Dedifferentiated amniotic fluid mesenchymal stem cell (primary cell): Measurements from ENCODE around the gene TMEM132E.

ENCODE experiments used
- DNase-seq: peaks from one replicate; pipeline ENCODE4 v3.0.0-alpha.2; 2016; ENCODE audit errors: extremely low spot score

TMEM132E gene

DNA sequence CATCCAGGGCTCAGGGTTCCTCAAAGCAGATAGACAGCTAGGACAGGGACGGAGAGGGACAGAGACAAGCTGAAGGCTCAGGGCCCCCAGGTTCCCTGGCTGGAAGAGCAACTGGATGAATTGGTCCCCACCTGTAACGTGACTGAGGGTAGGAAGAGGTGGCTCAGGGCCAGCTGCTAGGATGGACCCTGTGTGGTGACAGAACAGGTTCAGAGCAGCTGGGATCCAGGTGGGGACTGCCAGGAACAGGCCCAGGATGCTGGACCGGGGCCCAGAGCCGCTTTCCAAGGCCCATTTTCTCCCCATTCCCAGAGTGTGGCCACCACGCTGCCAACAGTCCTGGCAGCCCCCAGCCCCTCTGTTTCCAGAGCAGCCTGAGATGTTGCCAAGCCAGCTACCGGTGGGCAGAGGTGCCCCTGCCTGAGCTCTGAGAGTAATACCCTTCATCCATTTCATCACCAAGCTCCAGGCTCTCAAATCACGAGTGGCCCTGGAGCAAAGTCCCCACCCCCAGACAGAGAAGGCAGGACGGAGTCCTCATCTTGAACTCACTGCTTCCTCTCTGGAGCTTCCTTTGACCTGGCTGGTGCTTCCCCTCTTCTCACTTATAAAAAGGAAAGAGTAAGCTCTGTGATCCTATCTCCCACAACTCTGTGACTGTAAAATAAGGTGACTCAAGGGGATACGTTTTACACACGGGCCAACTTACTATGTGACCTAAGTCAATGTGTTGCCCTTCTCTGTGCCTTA, 79.6 kb downstream of the TMEM132E start:
- DNase-seq, result no peak

GRCh38 chr17:34663714-34664113, 84.3 kb downstream of the TMEM132E start:
- no peak for DNase-seq

DNA sequence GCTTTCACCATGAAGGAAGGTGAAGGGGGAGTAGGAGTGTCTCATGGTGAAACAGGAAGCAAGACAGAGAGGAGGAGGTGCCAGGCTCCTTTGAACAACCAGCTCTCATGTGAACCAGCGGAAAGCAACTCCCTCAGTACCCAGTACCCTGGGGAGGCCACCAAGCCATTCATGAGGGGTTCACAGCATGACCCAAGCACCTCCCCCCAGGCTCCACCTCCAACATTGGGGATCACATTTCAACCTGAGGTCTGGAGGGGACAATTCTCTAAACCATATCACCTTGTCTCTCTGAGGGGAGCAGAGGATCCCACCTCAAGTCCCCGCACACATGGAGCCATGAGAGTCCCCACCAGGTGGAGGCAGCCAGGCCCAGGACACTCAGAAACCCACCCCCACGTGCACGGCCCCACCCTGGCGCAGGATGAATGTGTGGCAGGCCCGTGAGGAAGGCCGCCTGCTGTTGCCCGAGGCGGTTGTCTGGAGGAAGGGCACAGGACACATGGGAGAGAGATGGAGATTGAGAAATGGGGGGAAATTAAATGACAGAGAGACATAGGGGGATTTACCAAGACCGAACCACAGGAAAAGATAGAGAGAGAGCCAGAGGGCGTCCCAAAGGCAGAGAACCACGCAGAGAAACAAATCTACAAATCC, 85.9 kb downstream of the TMEM132E start:
- DNase-seq, result no peak

DNA sequence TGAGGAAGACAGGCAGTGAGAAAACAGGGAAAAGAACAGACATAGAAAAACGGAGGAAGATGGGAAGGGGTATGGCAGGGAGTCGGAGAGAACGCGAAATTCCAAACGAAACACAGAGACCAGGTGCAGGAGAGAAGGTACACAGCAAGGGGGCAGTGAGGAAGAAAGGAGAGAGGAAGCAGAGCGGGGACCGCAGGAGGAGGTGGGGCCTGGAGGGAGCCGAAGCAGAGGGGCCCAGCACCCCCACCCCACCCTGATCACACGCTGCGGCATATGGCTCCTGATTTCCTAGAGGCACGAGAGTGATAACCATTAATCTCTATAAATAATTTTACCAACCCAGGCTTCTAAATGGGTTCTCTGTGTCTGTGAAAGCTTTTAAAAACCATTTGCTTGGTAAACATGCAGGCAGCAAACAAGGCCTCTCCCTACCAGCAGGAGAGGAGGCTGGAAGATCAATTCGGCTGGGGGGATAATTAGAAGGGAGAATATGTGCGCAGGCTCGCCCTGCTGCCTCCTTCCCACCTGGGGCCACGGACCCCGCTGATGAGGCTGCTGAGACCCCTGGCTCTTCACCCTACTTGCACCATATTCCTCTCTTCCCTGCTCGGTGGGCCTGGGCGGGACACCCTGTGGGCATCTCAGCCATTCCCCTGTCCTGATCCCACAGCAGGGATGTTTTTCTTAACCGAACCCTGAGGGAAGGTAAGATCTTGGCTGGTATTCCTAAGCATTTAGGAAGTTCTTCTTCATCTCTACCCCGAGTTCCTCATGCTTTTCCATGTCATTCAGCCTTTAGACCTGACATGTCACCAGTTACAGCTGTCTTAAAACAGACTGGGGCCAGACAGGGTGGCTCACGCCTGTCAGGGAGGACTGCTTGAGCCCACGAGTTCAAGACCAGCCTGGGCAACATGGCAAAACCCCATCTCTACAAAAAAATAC, 86.7 kb downstream of the TMEM132E start:
- no peak for DNase-seq

GRCh38 chr17:34667656-34668055, 88.3 kb downstream of the TMEM132E start:
- DNase-seq, result no peak

- no peak for DNase-seq
Measured at GRCh38 chr17:34668206-34668605, 88.8 kb downstream of the TMEM132E start.

- DNase-seq, result no peak
Measured at GRCh38 chr17:34669511-34669910, 90.1 kb downstream of the TMEM132E start.

DNA sequence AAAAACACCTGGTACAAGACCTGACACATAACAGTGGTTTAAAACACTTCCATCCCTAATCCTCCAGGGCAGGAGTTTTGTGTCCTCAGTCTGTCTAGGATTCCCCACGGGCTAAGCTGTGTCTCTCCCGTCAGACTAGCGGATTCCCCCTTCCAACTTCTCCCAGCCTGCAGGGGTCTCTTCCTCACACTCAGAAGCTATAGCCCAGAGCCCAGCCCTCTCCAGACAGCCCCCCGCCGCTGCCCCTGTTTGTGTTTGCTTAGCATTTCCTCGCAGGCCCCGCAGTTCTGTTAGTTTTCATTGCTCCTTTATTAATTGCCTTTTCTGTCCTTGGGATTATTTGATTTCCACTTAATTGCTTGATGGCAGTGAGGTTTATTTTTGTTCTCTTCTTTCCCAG, 91.2 kb downstream of the TMEM132E start:
- no peak for DNase-seq

DNA sequence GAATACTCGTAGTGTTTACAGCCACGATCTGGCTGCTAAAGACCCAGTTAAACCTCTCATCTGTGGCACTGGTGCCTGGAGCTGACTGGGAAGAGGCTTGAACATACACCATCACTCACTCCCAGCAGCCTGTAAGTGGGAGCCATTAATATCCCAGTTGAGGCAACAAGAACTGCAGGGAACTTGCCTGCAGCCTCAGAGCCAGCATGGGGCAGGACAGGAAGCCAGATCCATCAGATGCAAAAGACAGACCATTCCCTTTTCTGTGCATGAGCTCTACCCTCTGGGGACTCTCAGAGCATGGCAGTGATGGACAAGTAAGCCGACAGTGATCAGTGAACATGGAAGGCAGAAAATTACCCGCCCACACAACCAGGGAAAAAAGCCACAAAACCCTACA, 91.8 kb downstream of the TMEM132E start:
- DNase-seq, result no peak

GRCh38 chr17:34672176-34672785, 92.9 kb downstream of the TMEM132E start:
- no peak for DNase-seq

DNA sequence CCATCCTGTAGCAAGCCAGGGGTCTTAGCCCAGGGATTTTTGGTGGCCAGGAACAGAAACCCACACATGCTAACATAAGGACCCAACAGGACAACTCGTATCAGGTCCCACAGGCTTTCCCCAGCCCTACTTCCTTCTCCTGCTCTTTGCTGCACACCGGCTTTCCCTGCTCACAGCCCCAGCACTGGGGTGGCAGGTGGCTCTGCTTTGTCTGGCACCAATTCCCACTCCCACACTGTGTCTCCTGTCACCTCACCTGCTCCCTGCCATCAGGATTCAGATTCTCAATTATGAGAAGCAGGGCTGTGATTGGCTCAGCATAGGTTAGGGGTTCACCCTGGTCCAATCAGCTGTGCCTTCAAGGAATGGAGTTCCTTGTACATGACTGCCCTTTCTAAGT, 94.1 kb downstream of the TMEM132E start:
- DNase-seq, result no peak

GRCh38 chr17:34673995-34674890, 94.9 kb downstream of the TMEM132E start:
- no peak for DNase-seq

DNA sequence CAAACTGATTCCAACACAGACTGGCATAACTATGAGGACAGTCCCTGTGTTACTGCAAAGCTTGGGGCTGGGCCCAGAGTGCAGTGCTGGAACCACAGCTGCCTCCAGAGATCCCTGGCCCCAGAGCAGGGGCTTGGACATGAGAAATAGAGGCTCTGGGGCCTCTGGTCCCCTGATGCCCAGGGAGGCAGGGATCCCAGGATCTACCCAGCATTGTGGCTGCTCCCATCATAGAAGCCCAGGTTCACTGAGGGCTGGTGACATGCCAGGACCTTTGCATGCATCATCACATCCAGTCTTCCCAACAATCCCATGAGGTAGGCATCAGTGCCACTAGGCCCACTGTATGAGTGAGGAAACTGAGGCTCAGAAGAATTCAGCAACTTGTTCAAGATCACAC, 95.8 kb downstream of the TMEM132E start:
- no peak for DNase-seq

DNA sequence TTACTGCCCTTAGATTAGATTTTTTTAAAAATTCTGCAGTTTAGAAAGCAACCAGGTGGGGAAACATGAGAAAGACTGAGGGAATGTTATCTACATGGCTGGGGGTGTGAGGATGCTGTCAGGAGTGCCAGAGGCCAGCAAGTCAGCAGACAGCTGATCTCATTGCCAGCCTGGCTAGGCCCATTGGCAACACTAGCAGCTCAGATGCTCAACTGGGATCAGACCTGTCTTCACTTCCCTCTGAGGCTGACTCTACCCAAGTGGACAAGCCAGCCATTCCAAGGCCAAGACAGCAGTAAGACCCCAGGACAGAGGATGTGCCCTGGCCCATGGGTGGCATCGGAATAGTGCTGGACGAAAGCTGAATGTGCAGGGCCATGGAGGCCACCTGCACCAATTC, 96.2 kb downstream of the TMEM132E start:
- DNase-seq, result no peak

DNA sequence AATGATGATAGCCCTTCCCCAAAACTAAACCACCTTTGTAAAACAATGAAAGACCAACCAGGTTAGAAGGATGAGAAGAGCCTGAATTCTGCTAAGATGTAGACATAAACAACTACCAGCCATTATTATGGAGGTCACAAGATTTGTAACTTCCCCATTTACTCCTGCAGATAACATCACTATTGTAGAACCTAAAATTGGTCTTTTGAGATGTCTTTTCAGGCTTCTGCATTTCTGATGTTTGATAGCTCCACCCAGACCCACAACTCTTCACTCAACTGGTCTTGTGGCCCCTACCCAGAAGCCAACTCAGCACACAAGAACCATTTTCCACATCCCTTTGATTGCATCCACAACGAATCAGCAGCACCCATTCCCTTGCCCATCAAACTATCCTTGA, 100.8 kb downstream of the TMEM132E start:
- no peak for DNase-seq

- DNase-seq, result no peak
Measured at GRCh38 chr17:34682305-34682704, 102.9 kb downstream of the TMEM132E start.

DNA sequence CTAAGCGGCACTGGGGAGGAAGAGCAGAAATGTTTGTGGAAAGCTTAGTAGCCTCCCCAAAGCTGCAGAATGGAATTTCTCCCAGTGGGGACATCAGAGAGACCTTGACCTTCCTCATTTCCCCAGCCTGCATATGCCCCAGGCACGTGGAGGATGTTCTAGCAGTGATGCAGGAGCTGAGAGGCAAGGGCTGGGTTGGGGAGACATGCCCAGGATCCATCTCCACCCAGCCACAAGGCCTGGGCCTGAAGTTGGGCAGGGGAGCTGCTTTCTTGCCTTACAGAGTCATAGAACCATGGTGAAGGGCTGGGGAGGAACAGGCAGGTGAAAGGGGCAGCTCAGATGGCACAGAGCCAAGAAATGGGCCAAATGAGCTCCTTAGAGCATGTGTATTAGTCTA, 104.0 kb downstream of the TMEM132E start:
- DNase-seq, result no peak
